Mesendoderm (in vitro differentiated cells): ENCODE results near the gene TMPRSS11E.
"Not testable (repeated sequence)": the region's sequence is repeated elsewhere in the genome, so short reads cannot be mapped to it uniquely, and the experiment has no call there.

Experiments
- DNase-seq: peaks from one replicate; pipeline ENCODE4 v3.0.0; 2013
- H2AK5ac ChIP-seq: 2 replicates; pipeline ENCODE4 v1.6.1; 2013; ENCODE audit warnings: low read length, inconsistent platforms
- H2BK120ac ChIP-seq: 2 replicates; pipeline ENCODE4 v1.6.1; 2013; ENCODE audit warnings: low read depth, mild to moderate bottlenecking, low read length, moderate library complexity, mixed read lengths
- H2BK15ac ChIP-seq: replicated peaks from 2 replicates; pipeline ENCODE4 v1.6.1; 2013; ENCODE audit warnings: low read depth, mild to moderate bottlenecking, moderate library complexity
- H2BK5ac ChIP-seq: 2 replicates; pipeline ENCODE4 v1.6.1; 2013; ENCODE audit warnings: low read length, inconsistent platforms
- H3K18ac ChIP-seq: 2 replicates; pipeline ENCODE4 v1.6.1; 2013; ENCODE audit warnings: mild to moderate bottlenecking, low read length, mixed read lengths
- H3K23ac ChIP-seq: one replicate; pipeline ENCODE4 v1.6.1; 2013; ENCODE audit warnings: low read length
- H3K27ac ChIP-seq: 2 replicates; pipeline ENCODE4 v1.5.1; 2013; ENCODE audit warnings: low read depth, mild to moderate bottlenecking, inconsistent platforms, low read length, moderate library complexity
- H3K27me3 ChIP-seq: 2 replicates; pipeline ENCODE4 v1.6.1; 2013; ENCODE audit warnings: low read length, control low read depth, mild to moderate bottlenecking, inconsistent platforms; ENCODE audit not compliant: insufficient read depth, poor library complexity
- H3K36me3 ChIP-seq: 2 replicates; pipeline ENCODE4 v1.6.1; 2013; ENCODE audit warnings: low read length, inconsistent platforms; ENCODE audit not compliant: control insufficient read depth, insufficient read depth
- H3K4ac ChIP-seq: one replicate; pipeline ENCODE4 v1.6.1; 2013; ENCODE audit warnings: low read depth, mild to moderate bottlenecking, low read length, moderate library complexity
- H3K4me1 ChIP-seq: 2 replicates; pipeline ENCODE4 v1.6.1; 2013; ENCODE audit warnings: low read depth, low read length, inconsistent platforms; ENCODE audit not compliant: control insufficient read depth
- H3K4me2 ChIP-seq: 2 replicates; pipeline ENCODE4 v1.6.1; 2013; ENCODE audit warnings: low read length
- H3K4me3 ChIP-seq: 2 replicates; pipeline ENCODE4 v1.5.1; 2013; ENCODE audit warnings: mild to moderate bottlenecking, low read length
- H3K56ac ChIP-seq: one replicate; pipeline ENCODE4 v1.6.1; 2013; ENCODE audit warnings: low read length
- H3K79me1 ChIP-seq: 2 replicates; pipeline ENCODE4 v1.6.1; 2013; ENCODE audit warnings: low read length, inconsistent platforms
- H3K79me2 ChIP-seq: 2 replicates; pipeline ENCODE4 v1.6.1; 2013; ENCODE audit warnings: mild to moderate bottlenecking, low read length; ENCODE audit not compliant: control insufficient read depth, insufficient read depth
- H3K9ac ChIP-seq: 2 replicates; pipeline ENCODE4 v1.6.1; 2013; ENCODE audit warnings: low read length, inconsistent platforms
- H4K5ac ChIP-seq: one replicate; pipeline ENCODE4 v1.6.1; 2013; ENCODE audit warnings: low read length
- H4K8ac ChIP-seq: one replicate; pipeline ENCODE4 v1.6.1; 2013; ENCODE audit warnings: low read depth, mild to moderate bottlenecking, control low read depth, low read length, moderate library complexity
- WGBS: extraction: QIAGEN DNeasy Blood & Tissue Kit; methylation state at CpG from one replicate; pipeline ENCODE4 v1.1.7; 2013; ENCODE audit warnings: low lambda C conversion rate, missing lambda C conversion rate; ENCODE audit not compliant: insufficient coverage; ENCODE audit errors: extremely low coverage; 5-methylcytosine and 5-hydroxymethylcytosine counted together

Gene TMPRSS11E

GRCh38 chr4:68535974-68536373 is 88.7 kb downstream of the TMPRSS11E start:
- Histone ChIP-seq H3K18ac (no peak overlapping the region), H3K4ac (no peak overlapping the region), H3K27ac (no peak overlapping the region), H3K56ac (no peak overlapping the region), H3K9ac (no peak overlapping the region), H4K5ac (no peak overlapping the region), H3K27me3 (no peaks in the 10 kb centered on the region), H3K79me2 (no peaks in the 10 kb centered on the region), H2BK5ac (no peak overlapping the region), H2AK5ac (no peak overlapping the region), H2BK120ac (no peak overlapping the region), H3K4me2 (no peak overlapping the region), H3K36me3 (no peaks in the 10 kb centered on the region), H3K23ac (no peak overlapping the region), H2BK15ac (no peak overlapping the region), H3K4me3 (no peak overlapping the region), H4K8ac (no peak overlapping the region), H3K4me1 (no peaks in the 10 kb centered on the region), H3K79me1 (no peaks in the 10 kb centered on the region)
- no peak for DNase-seq
- no CpG with 5 or more reads among the region's 6 CpGs for whole genome bisulfite sequencing

GRCh38 chr4:68536375-68536774 is 89.1 kb downstream of the TMPRSS11E start:
- Histone ChIP-seq H3K79me1 (no peaks in the 10 kb centered on the region), H3K4ac (no peak overlapping the region), H4K5ac (no peak overlapping the region), H3K36me3 (no peaks in the 10 kb centered on the region), H3K79me2 (no peaks in the 10 kb centered on the region), H3K23ac (no peak overlapping the region), H3K18ac (no peak overlapping the region), H3K56ac (no peak overlapping the region), H4K8ac (no peak overlapping the region), H3K4me1 (no peaks in the 10 kb centered on the region), H2BK5ac (no peak overlapping the region), H3K27ac (no peak overlapping the region), H2BK120ac (no peak overlapping the region), H3K4me3 (no peak overlapping the region), H2AK5ac (no peak overlapping the region), H2BK15ac (no peak overlapping the region), H3K9ac (no peak overlapping the region), H3K27me3 (no peaks in the 10 kb centered on the region), H3K4me2 (no peak overlapping the region)
- DNase-seq: no peak
- no CpG with 5 or more reads among the region's 3 CpGs for WGBS

GRCh38 chr4:68542742-68543141 is 95.5 kb downstream of the TMPRSS11E start:
- H4K8ac ChIP-seq, H3K79me1 ChIP-seq, H3K27me3 ChIP-seq, H3K36me3 ChIP-seq, H3K4me2 ChIP-seq, H3K79me2 ChIP-seq, H4K5ac ChIP-seq, H3K56ac ChIP-seq, H3K9ac ChIP-seq, H2BK5ac ChIP-seq, DNase-seq, H2BK15ac ChIP-seq, H3K4me1 ChIP-seq, H2AK5ac ChIP-seq, H3K4ac ChIP-seq, H3K4me3 ChIP-seq, H3K18ac ChIP-seq, H3K27ac ChIP-seq, H3K23ac ChIP-seq, H2BK120ac ChIP-seq: not testable (repeated sequence)
- no CpG with 5 or more reads among the region's 13 CpGs for WGBS
